NCI-H146 (cell line): ENCODE results near the gene CCDC12.
A peak's percentile ranks its signal among the peaks of the same experiment; 100 is the strongest.
"Not testable (repeated sequence)": the region's sequence is repeated elsewhere in the genome, so short reads cannot be mapped to it uniquely, and the experiment has no call there.

ENCODE experiments used
- DNase-seq: peaks from one replicate; lab custom pipeline; 2025; lab: John Stamatoyannopoulos, UW

CCDC12 gene

GRCh38 chr3:46922871-46923558, 53.5 kb downstream of the CCDC12 start:
- DNase-seq: no peak

DNA sequence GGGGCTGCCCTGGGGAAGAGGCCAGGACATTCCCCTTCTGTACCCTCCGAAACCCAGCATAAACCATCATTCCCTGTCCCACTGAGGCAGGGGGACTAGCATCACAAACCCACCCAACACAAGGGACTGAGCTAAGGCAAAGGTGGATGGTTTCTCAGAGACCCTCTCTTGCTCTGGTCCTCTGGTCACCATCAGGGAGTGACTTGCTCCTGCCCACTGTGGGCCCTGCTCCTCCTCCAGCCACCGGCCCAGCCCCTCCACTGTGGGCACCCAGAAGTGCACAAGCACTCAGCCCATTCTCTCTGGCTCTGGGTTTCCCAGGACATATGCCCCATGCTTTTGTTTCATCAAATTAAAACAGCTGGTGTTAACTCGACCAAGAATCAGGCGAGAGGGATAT, 54.1 kb downstream of the CCDC12 start:
- no peak for DNase-seq

- DNase-seq: no peak
These were observed 54.7 kb downstream of the CCDC12 start for GRCh38 chr3:46921871-46922271.

GRCh38 chr3:46921041-46921440, 55.5 kb downstream of the CCDC12 start:
- no peak for DNase-seq

GRCh38 chr3:46918634-46919033, 57.9 kb downstream of the CCDC12 start:
- no peak for DNase-seq

DNA sequence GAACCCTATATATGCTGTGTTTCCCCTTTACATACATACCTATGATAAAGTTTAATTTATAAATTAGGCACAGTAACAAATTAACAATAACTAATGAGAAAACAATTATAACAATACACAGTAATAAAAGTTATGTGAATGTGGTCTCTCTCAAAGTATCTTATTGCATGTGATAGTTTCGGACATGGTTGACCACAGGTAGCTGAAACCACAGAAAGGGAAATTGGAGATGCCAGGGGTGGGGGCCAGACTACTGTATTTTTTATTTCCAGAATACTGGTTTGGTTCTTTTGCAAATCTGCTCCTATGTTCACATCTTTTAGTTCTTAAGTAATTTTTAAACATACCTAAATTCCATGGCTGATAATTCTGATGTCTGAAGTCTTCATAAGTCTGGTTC, 58.3 kb downstream of the CCDC12 start:
- DNase-seq: no peak

DNA sequence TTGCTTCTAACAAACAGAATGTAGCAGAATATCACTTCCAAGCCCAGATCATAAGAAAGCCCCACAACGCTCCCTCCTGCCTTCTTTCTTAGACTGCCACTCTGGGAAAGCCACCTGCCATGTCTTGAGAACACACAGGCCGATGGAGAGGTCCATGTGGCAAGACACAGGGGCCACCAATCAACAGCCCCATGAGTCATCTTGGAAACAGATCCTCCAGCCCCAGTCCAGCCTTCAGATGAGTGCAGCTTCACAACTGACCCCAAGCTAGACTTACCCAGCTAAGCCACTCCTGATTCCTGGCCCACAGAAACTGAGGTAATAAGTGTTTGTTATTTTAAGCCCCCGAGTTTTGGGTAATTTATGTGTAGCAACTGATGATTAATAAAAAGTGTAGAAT, 59.3 kb downstream of the CCDC12 start:
- no peak for DNase-seq

DNA sequence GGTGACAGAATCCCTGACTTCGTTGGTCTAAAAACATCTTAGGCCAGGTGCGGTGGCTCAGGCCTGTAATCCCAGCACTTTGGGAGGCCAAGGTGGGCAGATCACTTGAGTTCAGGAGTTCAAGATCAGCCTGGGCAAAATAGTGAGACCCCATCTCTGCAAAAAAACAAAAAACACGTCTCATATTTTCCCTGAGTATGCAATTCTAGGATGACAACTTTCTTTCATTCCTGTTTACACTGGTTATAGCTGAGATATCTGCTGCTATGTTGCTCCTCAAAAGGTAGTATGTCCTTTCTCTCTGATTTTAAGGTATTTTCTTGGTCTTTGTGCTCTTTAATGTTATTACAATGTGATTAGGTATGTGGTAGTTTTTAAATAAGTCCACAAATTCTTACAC, 59.7 kb downstream of the CCDC12 start:
- no peak for DNase-seq

- DNase-seq: no peak
These were observed 60.3 kb downstream of the CCDC12 start for GRCh38 chr3:46916278-46916677.

- no peak for DNase-seq
These were observed 61.2 kb downstream of the CCDC12 start for GRCh38 chr3:46915297-46915822.

- DNase-seq: no peak
These were observed 61.7 kb downstream of the CCDC12 start for GRCh38 chr3:46914849-46915248.

- DNase-seq: peak; percentile 52
These were observed 62.9 kb downstream of the CCDC12 start for GRCh38 chr3:46913644-46914043.

- no peak for DNase-seq
These were observed 63.6 kb downstream of the CCDC12 start for GRCh38 chr3:46912986-46913385.

DNA sequence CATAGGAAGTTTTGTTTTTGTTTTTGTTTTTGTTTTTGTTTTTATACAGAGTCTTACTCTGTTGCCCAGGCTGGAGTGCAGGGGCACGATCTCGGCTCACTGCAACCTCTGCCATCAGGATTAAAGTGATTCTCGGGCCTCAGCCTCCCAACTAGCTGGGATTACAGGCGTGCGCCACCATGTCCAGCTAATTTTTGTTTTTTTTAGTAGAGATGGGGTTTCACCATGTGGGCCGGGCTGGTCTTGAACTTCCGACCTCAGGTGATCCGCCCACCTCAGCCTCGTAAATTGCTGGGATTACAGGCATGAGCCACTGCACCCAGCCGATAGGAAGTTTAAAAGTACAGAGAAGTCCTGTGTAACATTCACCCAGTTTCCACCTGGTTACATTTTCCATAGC, 65.6 kb downstream of the CCDC12 start:
- not testable (repeated sequence) for DNase-seq

DNA sequence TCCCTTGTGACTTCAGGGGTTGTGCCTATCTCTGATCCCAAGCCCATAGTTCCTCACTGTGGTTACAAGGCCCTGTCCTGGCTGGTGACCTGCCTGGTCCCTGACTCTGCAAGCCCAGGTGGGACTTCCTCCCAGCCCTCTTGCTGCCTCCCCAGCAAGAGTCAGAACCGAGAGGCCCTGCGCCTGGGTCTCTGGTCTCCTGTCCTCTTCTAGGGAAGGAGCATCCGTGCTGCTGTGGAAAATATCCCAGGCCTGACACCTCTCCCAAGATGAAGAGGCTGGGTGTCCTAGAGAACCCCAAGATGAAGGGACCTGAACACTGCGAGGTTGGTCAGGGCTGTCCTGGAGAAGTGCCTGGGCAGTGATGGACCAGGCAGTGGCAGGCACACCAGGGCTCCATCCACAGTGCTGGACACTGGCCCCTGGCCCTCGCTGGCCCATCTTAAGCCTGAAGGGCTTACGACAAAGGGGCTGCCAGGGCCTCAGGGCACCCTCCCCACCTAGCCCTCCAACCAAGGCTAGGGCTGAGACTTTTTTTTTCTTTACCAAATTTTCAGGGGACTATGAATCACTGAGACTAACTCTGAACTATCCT, 66.3 kb downstream of the CCDC12 start:
- DNase-seq: no peak

DNA sequence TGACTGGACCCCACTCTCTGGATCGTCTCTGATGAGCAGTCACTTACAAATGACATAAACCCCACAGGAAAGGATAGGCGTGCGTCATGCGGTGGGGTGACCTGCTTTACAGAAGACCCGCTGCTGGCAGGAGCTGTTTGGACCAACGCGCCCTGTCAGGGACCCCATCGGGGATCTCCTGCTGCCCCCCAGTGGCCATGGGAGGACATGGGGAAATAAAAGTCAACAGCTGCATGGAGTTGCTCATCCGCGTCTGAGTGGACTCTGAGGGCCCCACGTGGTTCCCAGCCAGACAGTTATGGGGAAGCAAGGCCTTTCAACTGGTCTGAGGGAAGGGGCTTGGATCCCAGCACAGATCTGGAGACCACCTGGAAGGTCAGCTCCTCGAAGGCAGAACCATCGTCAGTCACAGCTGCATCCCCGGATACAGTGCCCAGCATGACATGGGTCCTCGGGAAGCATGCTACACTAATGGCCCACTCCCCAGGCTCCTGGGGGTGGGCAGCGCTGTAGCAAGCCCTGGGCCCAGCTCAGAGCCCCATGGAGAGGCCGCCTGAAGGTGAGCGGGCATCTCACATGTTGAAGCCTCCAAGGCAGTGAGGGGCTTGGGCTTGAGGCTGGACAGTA, 66.9 kb downstream of the CCDC12 start:
- peak; percentile 75 for DNase-seq

GRCh38 chr3:46908986-46909534, 67.5 kb downstream of the CCDC12 start:
- no peak for DNase-seq

GRCh38 chr3:46908294-46908985, 68.1 kb downstream of the CCDC12 start:
- DNase-seq: no peak

- DNase-seq: no peak
These were observed 68.6 kb downstream of the CCDC12 start for GRCh38 chr3:46907960-46908293.

GRCh38 chr3:46907271-46907670, 69.3 kb downstream of the CCDC12 start:
- DNase-seq: no peak

GRCh38 chr3:46906471-46907058, 70.0 kb downstream of the CCDC12 start:
- no peak for DNase-seq
